ENCODE results near the gene RYR3.

DNA sequence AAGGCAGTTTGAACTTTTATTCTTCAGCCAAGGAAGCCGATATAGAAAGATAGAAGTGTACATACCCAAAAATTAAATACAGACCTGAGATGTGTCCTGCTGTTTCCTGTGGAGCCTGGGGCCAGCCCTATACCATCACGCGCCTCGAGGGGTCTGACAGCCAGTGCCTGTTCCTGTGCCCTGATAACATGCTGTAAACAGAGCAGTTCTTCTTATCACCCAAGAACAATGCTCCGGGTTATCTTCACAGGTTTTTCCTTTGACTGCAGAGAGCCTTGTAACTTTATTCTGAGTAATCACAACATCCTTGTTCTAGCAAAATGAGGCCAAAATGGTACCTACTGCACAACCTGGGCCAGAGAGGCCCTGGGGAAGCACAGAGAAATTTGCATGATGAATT is 367.8 kb downstream of the RYR3 start:
- TF ChIP-seq CTCF (CRISPR knock-in tag; IDR thresholded peaks at IDR 0.05) (no peak), EP300 (IDR thresholded peaks at IDR 0.05; ENCODE audit: low read depth in 2 of 2, low read length in 2 of 2) (no peak), EP300 (CRISPR knock-in tag; IDR thresholded peaks at IDR 0.05; ENCODE audit: borderline replicate concordance) (no peak), BRCA1 (CRISPR knock-in tag; IDR thresholded peaks at IDR 0.05) (no peak), POLR2AphosphoS5 (IDR thresholded peaks at IDR 0.05; ENCODE audit: low read depth, low read length) (no peak), MXD4 (CRISPR knock-in tag; IDR thresholded peaks at IDR 0.05) (no peak)

Data from HepG2 (cell line).